Measurements from ENCODE around the gene CLCN5.

DNA sequence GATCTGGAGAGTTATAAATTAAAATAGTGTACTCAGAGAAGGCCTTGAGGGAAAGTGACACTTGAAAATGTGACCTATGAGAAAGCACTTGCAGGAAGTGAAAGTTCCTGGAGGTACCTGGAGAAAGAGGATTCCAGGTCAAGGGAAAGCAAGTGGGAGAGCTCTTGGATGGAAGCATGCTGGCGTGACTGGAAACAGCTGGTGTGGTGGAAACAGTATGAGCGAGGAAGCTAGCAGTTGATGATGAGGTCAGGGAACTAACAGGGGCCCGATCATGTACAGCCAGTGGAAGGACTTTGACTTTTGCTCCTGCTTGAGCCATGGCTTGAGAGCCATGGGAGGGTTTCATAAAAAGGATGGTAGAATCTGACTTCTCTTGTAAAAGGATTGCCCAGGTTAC, 9.5 kb upstream of the CLCN5 start:
- TF ChIP-seq, protein P1, sequence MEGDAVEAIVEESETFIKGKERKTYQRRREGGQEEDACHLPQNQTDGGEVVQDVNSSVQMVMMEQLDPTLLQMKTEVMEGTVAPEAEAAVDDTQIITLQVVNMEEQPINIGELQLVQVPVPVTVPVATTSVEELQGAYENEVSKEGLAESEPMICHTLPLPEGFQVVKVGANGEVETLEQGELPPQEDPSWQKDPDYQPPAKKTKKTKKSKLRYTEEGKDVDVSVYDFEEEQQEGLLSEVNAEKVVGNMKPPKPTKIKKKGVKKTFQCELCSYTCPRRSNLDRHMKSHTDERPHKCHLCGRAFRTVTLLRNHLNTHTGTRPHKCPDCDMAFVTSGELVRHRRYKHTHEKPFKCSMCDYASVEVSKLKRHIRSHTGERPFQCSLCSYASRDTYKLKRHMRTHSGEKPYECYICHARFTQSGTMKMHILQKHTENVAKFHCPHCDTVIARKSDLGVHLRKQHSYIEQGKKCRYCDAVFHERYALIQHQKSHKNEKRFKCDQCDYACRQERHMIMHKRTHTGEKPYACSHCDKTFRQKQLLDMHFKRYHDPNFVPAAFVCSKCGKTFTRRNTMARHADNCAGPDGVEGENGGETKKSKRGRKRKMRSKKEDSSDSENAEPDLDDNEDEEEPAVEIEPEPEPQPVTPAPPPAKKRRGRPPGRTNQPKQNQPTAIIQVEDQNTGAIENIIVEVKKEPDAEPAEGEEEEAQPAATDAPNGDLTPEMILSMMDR (IDR thresholded peaks at IDR 0.05; ENCODE audit: poor library complexity) = no peak
- no peak for TF ChIP-seq EZH2 (IDR thresholded peaks at IDR 0.05; ENCODE audit: borderline replicate concordance)
- no peak for TF ChIP-seq EZH2phosphoT487 (IDR thresholded peaks at IDR 0.05; ENCODE audit: low read depth, severe bottlenecking, unreplicated experiment)
